GM11168 (cell line): ENCODE data around the gene MED23.

Source experiments
- in situ Hi-C: fragments of 300-500 bp; cut with MboI; formaldehyde crosslinking; loops from one replicate; pipeline ENCODE4 v1.12.0; 2022; ENCODE audit warnings: low sequenced_read_pairs; ENCODE audit not compliant: unreplicated experiment

Gene MED23

GRCh38 chr6:131523988-131524673 lies 103.9 kb downstream of the MED23 start:
- in situ Hi-C loops: no loop called here
